ENCODE results near the gene XPO1.
"Not testable (repeated sequence)": the region's sequence is repeated elsewhere in the genome, so short reads cannot be mapped to it uniquely, and the experiment has no call there.

XPO1 gene

DNA sequence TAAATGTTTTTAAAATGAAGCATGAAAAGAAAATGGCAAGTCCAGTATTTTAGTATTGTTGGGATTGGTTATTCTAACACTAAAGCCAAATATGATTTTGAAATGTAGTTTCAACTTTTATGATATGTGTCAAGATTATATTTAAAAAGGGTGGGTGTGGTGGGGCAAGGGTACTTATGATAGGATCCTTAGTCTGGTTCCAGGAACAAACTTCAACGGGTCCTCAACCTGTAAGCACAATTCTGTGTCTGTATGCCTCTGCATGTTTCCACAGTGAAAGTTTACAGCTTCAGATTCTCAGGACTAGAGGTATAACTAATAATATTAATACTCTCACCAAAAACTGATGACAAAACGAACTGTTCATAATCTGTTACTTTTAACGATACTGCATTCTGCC, 73.1 kb downstream of the XPO1 start:
- DNase-seq (ENCODE audit: low read depth in 2 of 2): no peak

DNA sequence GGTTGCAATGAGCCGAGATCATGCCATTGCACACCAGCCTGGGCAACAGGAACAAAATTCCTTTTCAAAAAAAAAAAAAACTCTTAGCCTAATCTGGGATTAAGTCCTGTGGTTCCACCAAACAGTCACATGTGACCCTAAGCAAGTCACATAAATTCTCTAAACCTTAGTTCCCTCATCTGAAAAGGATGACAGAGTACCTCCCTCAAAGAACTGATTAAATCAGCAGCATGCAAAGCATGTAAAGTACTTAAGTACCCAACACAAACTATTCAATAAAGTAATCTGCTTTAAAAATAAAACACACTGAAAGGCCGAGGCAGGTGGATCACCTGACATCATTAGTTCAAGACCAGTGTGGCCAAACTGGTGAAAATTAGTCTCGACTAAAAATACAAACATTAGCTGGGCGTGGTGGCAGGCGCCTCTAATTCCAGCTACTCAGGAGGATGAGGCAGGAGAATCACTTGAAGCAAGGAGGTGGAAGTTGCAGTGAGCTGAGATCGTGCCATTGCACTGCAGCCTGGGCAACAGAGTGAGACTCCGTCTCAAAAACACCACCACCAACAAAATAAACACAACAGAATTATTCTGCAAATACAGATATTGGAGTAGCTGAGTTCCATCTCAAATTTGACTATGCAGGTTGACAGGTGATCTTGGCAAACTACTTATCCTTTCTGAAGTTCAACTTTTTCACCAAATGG, 74.2 kb downstream of the XPO1 start:
- DNase-seq (ENCODE audit: low read depth in 2 of 2): no peak

DNA sequence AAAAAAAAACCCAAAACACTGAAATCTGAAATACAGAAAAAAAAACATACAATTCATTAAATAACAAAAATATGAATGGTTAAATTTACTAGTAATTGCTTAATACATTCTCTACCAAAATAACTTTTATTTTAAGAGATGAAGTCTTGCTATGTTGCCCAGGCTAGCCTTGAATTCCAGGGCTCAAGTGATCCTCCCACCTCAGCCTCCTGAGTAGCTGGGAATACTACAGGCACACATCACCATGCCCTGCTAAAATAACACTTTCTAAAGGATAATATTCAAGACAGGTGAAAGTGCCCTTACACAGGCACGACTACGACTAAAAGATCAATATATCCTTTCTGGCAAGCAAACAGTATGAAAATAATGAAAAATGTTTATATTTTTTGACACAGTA, 76.8 kb downstream of the XPO1 start:
- no peak for DNase-seq (ENCODE audit: low read depth in 2 of 2)

DNA sequence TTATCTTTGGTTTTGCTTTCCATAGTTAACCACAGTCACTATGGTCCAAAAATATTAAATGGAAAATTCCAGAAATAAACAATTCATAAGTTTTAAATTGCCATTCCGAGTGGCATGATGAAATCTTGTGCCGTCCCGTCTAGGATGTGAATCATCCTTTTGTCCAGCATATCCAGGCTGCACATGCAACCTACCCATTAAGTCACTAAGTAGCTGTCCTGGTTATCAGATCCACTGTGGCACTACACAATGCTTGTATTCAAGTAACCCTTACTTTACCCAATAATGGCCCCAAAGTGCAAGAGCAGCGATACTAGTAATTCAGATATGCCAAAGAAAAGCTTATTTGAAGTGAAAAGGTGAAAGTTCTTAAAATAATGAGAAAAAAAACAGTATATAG, 78.0 kb downstream of the XPO1 start:
- DNase-seq (ENCODE audit: low read depth in 2 of 2): no peak

DNA sequence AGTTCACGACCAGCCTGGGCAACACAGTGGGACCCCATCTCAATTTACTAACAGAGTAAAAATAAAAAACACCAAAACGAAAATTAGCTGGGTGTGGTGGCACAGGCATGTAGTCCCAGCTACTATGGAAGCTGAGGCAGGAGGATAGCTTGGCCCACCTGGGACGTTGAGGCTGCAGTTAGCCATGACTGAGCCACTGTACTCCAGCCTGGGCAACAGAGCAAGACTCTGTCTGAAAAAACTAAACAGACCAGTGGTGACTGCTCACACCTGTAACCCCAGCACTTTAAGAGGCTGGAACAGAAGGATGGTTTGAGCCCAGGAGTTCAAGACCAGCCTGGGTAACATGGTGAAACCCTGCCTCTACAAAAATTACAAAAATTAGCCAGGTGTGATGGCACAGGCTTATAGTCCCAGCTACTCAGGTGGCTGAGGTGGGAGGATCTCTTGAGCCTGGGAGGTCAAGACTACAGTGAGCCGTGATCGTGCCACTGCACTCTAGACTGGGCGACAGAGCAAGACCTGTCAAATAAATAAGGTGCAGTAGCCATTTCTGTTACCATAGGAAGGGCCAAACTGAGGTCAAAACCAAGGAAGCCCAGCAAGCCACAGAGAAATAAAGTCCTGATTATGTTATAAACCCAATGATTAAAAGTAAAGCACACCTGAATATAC, 81.3 kb downstream of the XPO1 start:
- DNase-seq (ENCODE audit: low read depth in 2 of 2): no peak

DNA sequence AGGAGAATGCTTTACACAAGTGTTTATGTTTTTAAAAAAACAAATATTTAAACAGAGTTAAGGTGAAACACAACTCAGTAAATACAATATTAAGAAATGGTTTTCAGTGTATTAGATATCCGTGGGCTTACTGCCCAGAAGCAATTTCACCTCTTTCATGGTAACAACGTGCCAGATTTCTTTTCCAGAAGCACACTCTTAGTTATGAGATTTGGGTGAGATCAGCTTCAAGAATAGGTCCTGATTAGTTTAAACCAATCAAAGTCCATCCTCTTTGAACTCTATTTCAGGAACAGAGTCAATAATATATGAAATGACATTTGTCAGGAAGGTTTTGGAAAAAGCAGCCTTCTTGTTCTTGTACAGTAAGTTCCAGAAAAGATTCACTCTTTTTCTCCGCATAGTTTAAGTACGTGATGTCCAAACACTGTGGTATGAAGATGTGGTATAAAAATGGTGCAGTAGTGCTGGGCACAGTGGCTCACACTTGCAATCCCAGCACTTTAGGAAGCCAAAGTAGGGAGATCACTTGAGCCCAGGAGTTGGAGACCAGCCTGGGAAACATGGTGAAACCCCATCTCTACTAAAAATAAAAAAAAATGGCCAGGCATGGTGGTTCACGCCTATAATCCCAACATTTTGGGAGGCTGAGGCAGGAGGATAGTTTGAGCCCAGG, 81.9 kb downstream of the XPO1 start:
- no peak for DNase-seq (ENCODE audit: low read depth in 2 of 2)

DNA sequence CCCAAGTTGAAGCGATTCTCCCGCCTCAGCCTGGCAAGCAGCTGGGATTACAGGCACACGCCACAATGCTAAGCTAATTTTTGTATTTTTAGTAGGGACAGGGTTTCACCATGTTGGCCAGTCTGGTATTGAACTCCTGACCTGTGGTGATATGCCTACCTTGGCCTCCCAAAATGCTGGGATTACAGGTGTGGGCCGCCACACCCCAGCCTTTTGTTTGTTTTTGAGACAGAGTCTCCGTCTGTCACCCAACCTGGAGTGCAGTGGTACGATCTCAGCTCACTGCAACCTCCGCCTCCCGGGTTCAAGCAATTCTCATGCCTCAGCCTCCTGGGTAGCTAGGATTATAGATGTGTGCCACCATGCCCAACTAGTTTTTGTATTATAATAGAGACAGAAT, 83.2 kb downstream of the XPO1 start:
- not testable (repeated sequence) for DNase-seq (ENCODE audit: low read depth in 2 of 2)

DNA sequence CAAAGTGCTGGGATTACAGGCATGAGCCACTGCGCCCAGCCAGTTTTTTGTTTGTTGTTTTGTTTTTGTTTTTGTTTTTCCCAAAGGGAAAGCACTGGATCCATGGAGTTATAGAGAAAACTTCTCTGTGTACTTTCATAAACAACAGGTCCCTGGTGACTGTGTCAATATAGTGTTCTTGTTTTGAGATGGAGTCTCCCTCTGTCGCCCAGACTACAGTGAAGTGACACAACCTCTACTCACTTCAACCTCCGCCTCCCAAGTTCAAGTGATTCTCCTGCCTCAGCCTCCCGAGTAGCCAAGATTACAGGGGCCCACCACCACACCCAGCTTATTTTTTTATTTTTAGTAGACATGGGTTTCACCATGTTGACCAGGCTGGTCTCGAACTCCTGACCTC, 83.8 kb downstream of the XPO1 start:
- no peak for DNase-seq (ENCODE audit: low read depth in 2 of 2)

DNA sequence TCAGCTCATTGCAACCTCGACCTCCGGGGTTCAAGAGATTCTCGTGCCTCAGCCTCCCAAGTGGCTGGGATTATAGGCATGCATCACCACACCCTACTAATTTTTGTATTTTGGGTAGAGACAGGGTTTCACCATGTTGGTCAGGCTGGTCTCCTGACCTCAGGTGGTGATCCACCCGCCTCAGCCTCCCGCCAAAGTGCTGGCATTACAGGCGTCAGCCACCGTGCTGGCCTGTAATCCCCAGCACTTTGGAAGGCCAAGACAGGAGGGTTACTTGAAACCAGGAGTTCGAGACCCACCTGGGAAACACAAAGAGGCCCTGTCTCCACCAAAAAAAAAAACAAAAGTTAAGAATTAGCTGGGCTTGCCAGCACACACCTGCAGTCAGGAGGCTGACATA, 85.8 kb downstream of the XPO1 start:
- DNase-seq (ENCODE audit: low read depth in 2 of 2): no peak

DNA sequence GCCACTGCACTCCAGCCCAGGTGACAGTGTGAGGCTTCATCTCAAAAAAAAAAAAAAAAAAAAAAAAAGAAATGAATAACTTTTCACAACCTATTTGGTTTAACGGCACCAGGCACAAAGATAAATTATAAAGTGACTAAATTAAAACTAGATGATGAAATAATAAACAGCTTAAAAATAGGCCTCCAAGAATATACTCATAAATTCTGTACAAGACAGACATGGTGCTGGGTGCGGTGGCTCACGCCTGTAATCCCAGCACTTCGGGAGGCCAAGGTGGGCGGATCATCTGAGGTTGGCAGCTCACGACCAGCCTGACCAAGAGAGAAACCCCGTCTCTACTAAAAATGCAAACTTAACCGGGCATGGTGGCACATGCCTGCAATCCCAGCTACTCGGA, 87.0 kb downstream of the XPO1 start:
- DNase-seq (ENCODE audit: low read depth in 2 of 2): no peak

DNA sequence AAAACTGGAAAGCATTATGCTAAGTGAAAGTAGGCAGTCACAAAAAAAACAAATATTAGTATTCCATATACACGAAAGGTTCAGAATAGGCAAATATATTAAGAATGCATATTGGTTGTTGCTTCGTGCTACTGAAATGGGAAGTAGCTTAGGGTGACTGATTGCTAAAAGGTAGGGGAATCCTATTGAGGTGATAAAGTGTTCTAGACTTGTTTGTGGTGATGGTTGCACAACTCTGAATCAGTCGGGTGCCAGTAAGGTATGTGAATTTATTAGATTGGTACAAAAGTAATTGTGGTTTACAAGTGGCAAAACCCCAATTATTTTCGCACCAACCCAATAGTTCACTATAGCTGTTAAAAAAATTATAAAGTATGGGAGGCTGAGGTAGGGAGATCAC, 88.0 kb downstream of the XPO1 start:
- no peak for DNase-seq (ENCODE audit: low read depth in 2 of 2)

DNA sequence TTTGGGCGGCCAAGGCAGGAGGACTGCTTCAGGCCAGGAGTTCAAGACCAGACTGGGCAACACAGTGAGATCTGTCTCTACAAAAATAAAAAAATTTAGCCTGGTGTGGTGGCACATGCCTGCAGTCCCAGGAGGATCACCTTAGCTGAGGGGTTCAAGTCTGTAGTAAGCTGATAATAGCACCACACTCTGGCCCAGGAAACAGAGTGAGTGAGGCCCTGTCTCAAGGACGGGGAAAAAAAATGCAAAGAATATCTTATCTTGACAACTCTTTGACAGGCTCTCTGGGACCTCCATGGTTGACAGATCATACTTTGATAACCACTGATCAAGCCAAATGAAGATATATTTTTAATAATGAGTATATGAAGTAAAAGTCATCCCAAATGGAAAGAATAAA, 89.9 kb downstream of the XPO1 start:
- DNase-seq (ENCODE audit: low read depth in 2 of 2): no peak

DNA sequence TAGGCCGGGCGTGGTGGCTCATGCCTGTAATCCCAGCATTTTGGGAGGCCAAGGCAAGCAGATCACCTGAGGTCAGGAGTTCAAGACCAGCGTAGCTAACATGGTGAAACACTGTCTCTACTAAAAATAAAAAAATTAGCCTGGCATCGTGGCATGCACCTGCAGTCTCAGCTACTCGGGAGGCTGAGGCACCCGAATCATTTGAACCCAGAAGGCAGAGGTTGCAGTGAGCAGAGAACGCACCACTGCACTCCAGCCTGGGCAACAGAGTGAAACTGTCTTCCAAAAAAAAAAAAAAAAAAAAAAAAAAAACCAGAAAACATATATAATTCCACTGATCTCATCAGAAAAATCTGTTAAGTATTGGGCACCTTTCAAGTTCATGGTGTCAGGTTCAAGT, 91.2 kb downstream of the XPO1 start:
- DNase-seq (ENCODE audit: low read depth in 2 of 2): not testable (repeated sequence)

DNA sequence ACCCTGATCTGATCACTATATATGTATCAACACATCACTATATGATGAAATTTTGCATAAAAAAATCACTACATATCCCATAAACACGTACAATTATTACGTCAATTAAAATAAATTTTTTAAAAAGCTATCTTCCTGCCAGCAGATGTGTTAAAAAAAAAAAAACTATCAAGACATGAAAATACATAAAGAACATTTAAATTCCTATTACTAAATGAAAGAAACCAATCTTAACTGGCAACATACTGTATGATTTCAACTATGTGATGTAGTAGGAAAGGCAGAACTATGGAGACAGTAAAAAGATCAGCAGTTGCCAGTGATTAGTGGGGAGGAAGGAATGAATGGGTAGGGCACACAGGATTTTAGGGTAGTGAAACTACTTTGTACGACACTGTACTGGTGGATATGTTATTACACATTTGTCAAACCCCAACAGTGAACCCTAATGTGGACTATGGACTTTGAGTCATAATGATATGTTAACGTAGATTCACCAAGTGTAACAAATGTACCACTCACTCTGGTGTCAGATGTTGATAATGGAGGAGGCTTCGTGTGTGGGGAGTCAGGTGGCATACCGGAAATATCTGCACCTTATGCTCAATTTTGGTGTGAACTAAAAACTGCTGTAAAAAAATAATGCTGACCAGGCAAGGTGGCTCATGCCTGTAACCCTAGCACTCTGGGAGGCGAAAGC, 94.7 kb downstream of the XPO1 start:
- DNase-seq (ENCODE audit: low read depth in 2 of 2): no peak

DNA sequence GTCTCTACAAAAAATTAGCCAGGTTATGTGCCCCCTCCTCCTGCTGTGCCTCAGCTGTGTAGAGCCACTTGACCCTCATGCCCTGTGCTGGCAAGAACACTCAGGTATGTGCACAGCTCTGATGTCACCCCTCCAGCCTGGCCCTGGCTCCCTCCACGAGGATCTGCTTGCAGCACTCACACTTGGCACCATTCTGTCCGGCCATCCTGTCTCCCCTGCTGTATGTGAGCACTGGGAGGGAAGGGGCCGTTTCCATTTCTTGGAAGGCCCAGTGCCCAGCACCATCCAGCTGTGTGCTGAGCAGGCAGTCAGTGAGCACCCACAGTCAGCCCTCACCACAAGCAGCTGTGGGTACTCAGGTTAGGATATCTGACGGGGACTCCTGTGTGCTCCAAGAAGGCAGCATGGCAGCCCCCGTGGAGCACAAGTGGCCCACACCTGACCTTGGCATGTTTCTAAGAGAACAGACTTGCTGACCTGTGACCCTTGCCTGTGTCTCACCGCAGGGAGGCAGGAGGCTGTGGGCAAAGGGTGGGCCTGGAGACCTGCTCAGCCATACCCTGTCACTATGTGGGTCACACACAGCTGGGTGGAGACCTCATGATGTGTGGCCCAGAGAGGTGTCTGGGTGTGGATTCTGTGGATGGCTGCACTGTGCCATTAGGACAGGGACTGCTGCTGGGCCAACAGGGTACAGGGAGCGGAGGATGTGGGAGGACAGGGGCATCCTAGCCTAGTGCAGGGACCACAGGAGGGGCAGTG, 98.7 kb downstream of the XPO1 start:
- DNase-seq (ENCODE audit: low read depth in 2 of 2): no peak

DNA sequence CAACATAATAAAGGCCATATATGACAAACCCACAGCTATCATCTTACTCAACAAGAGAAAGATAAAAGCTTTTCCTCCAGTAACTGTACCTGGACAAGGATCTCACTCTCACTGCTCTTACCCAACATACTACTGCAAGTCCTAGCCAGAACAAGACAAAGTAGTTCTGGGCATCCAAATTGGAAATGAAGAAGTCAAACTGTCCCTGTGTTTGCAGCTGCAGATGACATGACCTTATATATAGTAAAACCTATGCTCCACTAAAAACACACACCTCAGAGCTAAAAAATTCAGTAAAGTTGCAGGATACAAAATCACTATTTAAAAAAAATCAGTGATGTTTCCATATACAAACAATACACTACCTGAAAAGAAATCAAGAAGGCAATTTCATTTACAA, 99.5 kb downstream of the XPO1 start:
- no peak for DNase-seq (ENCODE audit: low read depth in 2 of 2)

DNA sequence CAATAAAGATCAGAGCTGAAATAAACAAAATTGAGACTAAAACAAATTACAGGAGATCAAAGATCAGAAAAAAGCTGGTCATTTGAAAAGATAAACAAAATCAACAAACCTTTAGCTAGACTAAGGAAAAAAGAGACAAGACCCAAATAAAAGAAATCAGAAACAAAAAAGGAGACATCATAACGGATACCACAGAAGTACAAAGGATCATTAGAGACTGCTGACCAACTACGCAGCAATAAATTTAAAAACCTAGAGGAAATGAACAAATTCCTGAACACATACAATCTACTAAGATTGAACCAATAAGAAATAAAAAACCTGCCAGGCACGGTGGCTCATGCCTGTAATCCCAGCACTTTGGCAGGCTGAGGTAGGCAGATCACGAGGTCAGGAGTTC, 101.0 kb downstream of the XPO1 start:
- no peak for DNase-seq (ENCODE audit: low read depth in 2 of 2)

DNA sequence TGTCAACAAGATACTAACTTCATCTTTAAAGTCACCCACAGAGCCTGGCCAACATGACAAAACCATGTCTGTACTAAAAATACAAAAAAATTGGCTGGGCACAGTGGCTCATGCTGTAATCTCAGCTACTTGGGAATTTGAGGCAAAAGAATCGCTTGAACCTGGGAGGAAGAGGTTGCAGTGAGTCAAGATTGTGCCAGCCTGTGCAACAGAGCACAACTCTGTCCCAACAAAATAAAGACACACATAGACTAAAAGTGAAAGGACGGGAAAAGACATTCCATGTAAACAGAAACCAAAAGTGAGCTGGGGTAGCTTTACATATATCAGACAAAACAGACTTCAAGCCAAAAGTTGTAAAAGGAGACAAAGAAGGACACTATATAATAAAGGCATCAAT, 102.1 kb downstream of the XPO1 start:
- DNase-seq (ENCODE audit: low read depth in 2 of 2): no peak

DNA sequence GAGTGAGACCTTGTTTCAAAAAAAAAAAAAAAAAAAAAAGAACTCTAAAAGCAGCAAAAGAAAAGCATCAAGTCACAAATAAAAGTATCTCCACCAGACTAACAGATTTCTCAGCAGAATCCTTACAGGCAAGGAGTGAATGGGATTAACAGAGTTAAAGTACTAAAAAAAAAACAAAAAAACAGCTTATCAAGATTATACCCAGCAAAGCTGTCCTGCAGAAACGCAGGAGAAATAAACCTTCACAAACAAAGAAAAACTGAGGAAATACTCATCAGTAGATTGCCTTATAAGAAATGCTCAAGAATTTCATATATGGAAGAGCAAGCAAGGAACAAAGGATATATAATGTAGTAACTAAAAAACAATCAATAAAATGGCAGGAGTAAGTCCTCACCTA, 102.9 kb downstream of the XPO1 start:
- DNase-seq (ENCODE audit: low read depth in 2 of 2): no peak

DNA sequence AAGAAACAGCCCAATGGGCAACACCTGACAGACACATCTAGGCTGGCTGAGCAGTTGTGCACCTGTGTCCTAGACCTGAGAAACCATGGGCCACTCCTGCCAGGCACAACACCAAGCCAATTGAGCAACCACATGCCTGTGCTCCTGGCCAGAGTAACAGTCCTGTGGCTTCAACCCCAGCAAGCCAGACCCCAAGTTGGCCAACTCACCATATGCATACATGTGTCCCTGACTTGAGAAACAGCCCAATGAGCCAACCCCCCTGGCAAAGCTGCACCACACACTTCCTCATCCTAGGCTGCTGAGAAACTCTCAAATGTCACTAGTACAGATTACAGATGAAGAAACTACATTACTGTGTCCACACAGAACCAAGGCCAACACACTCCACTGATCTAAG, 103.8 kb downstream of the XPO1 start:
- DNase-seq (ENCODE audit: low read depth in 2 of 2): no peak

DNA sequence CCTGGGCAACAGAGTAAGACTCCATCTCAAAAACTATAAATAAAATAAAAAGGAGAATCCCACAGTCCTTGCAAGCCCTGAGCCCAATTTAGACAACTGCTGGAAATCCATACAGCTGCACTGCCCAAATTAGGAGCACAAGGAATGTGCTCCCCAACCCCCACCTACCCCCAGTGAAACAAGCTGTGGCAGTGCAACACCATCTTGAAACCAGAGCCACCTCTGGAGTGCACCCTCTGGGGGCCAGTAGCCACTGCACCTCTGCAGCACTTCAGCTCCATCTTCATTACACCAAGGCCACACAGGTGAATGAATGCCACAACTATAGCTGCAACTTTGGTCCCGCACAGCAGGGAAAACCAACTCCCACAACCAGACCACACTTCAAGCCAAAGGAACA, 104.5 kb downstream of the XPO1 start:
- DNase-seq (ENCODE audit: low read depth in 2 of 2): no peak

DNA sequence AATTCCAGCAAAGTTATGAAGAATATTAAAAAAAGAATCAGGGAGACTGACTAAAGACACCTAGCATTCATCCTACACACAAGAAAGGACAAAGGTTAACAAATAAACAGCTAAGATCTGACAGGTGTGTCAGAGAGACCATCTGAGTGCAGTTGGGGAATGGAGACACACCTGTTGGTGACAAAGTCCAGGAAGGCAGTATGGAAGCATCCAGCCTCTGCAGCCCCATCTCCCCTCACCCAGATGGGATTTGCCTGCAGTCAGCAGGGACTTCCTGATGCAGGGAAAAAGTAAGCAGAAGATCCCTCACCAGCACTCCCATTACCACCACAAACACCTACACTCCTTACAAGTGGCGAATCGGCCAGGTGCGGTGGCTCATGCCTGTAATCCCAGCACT, 105.2 kb downstream of the XPO1 start:
- no peak for DNase-seq (ENCODE audit: low read depth in 2 of 2)

Measured in stimulated activated CD8-positive, alpha-beta memory T cell treated with anti-CD3 and anti-CD28 coated beads, Interleukin-2, amount 100 ng/mL, for 48 hours (primary cell).